CD14-positive monocyte (primary cell): ENCODE results near the gene CYRIA. TPM values are rescaled to one million over a fixed set of nuclear protein-coding genes. Genes with fewer than 3 reads are reported as not detected.
A peak's percentile ranks its signal among the peaks of the same experiment; 100 is the strongest.

Experiments used
- DNase-seq, 3 donors: peaks; one replicate each; pipeline ENCODE4 v3.0.0-alpha.2; 2011 to 2022
- H2AFZ ChIP-seq: 2 replicates; pipeline ENCODE4 v1.6.0; 2012; ENCODE audit warnings: mild to moderate bottlenecking, low read depth, low read length, inconsistent platforms; ENCODE audit not compliant: insufficient read depth, poor library complexity, severe bottlenecking
- H3K27ac ChIP-seq, 2 donors: 1 replicate in 1 of 2; 2 replicates in 1 of 2; pipeline ENCODE4 v1.5.1; 2012 to 2013; ENCODE audit warnings: low read length in 2 of 2, control low read depth in 1 of 2, inconsistent platforms in 1 of 2, low read depth in 1 of 2, mild to moderate bottlenecking in 1 of 2
- H3K27me3 ChIP-seq, 2 donors: one replicate each; pipeline versions ENCODE4 v1.6.0 to v1.6.1; 2011 to 2013; ENCODE audit warnings: low read length in 2 of 2; ENCODE audit not compliant: control insufficient read depth in 2 of 2, insufficient read depth in 2 of 2
- H3K36me3 ChIP-seq, 2 donors: replicated peaks in 1 of 2; 1 replicate in 1 of 2; 2 replicates in 1 of 2; pipeline versions ENCODE4 v1.5.1 to v1.6.1; 2012 to 2013; ENCODE audit warnings: low read length in 2 of 2, control low read depth in 1 of 2, inconsistent platforms in 1 of 2, mild to moderate bottlenecking in 1 of 2; ENCODE audit not compliant: insufficient read depth in 2 of 2, control insufficient read depth in 1 of 2
- H3K4me1 ChIP-seq, 2 donors: 1 replicate in 1 of 2; 2 replicates in 1 of 2; pipeline versions ENCODE4 v1.5.1 to v1.6.1; 2012 to 2013; ENCODE audit warnings: low read length in 2 of 2, control low read depth in 1 of 2, inconsistent platforms in 1 of 2, mild to moderate bottlenecking in 1 of 2, moderate library complexity in 1 of 2; ENCODE audit not compliant: insufficient read depth in 2 of 2, control insufficient read depth in 1 of 2
- H3K4me2 ChIP-seq: replicated peaks from 2 replicates; pipeline ENCODE3; 2012; ENCODE audit warnings: low read length, moderate library complexity, mild to moderate bottlenecking; ENCODE audit not compliant: poor library complexity, severe bottlenecking; ENCODE audit errors: extremely low read depth
- H3K4me3 ChIP-seq, 3 experiments: fragments of 200-600 bp in 1 of 3; sonication (generic) in 1 of 3; replicated peaks in 1 of 3; 1 replicate in 2 of 3; 2 replicates in 1 of 3; pipeline ENCODE4 v1.5.1; 2011 to 2013; ENCODE audit warnings: low read length in 3 of 3, mild to moderate bottlenecking in 3 of 3, control low read depth in 2 of 3, low read depth in 2 of 3, inconsistent platforms in 1 of 3, moderate library complexity in 1 of 3
- H3K79me2 ChIP-seq: 2 replicates; pipeline ENCODE4 v1.6.0; 2012; ENCODE audit warnings: mild to moderate bottlenecking, control low read depth, inconsistent platforms, low read length, moderate library complexity; ENCODE audit not compliant: insufficient read depth
- H3K9ac ChIP-seq: 2 replicates; pipeline ENCODE4 v1.6.0; 2017; ENCODE audit warnings: low read length, mild to moderate bottlenecking; ENCODE audit not compliant: insufficient read depth, poor library complexity, severe bottlenecking
- H3K9me3 ChIP-seq, 2 donors: replicated peaks in 1 of 2; 1 replicate in 1 of 2; 2 replicates in 1 of 2; pipeline versions ENCODE4 v1.5.1 to v1.6.1; 2012 to 2013; ENCODE audit warnings: low read length in 2 of 2, control low read depth in 1 of 2; ENCODE audit not compliant: control insufficient read depth in 1 of 2, insufficient read depth in 1 of 2
- H4K20me1 ChIP-seq: 2 replicates; pipeline ENCODE4 v1.6.0; 2012; ENCODE audit warnings: mild to moderate bottlenecking, low read length, control low read depth, moderate library complexity; ENCODE audit not compliant: insufficient read depth
- H3K27ac Mint-ChIP-seq, 7 donors: one replicate each; pipeline ENCODE4 v1.8.0; 2020; ENCODE audit warnings: mild to moderate bottlenecking in 7 of 7, mixed read lengths in 7 of 7, moderate library complexity in 6 of 7, inconsistent platforms in 2 of 7
- H3K27me3 Mint-ChIP-seq, 3 donors: one replicate each; pipeline ENCODE4 v1.8.0; 2021 to 2022; ENCODE audit warnings: low read depth in 3 of 3, mild to moderate bottlenecking in 3 of 3, mixed read lengths in 3 of 3, moderate library complexity in 3 of 3, inconsistent platforms in 1 of 3
- H3K36me3 Mint-ChIP-seq, 2 donors: one replicate each; pipeline ENCODE4 v1.8.0; 2020; ENCODE audit warnings: mixed read lengths in 2 of 2, inconsistent platforms in 1 of 2, mild to moderate bottlenecking in 1 of 2
- H3K4me1 Mint-ChIP-seq: one replicate; pipeline ENCODE4 v1.8.0; 2020; ENCODE audit warnings: mild to moderate bottlenecking, mixed read lengths
- H3K4me3 Mint-ChIP-seq, 2 donors: one replicate each; pipeline ENCODE4 v1.8.0; 2020; ENCODE audit warnings: mild to moderate bottlenecking in 2 of 2, mixed read lengths in 2 of 2, moderate library complexity in 1 of 2
- H3K9me3 Mint-ChIP-seq, 7 donors: one replicate each; pipeline ENCODE4 v1.8.0; 2020 to 2022; ENCODE audit warnings: mixed read lengths in 7 of 7, mild to moderate bottlenecking in 6 of 7, moderate library complexity in 6 of 7, inconsistent platforms in 2 of 7
- WGBS: methylation state at CpG from one replicate; pipeline ENCODE4 v1.1.5; 2013; ENCODE audit warnings: missing lambda C conversion rate; ENCODE audit not compliant: insufficient coverage; 5-methylcytosine and 5-hydroxymethylcytosine counted together
- intact Hi-C, 2 donors: fragments of 100-400 bp; cut with micrococcal nuclease; formaldehyde crosslinking; loops; one replicate each; pipeline versions ENCODE4 v1.15.0 to v1.15.1; 2023
- polyA plus RNA-seq, 3 donors: library from polyadenylated mRNA; depleted of rRNA in 1 of 3; unstranded in 2 of 3; stranded (reverse) in 1 of 3; fragments of 300-500 nt in 2 of 3; fragments of >200 nt in 1 of 3; fragmentation: Illumina TruSeq in 2 of 3; gene quantifications; 1 replicate in 2 of 3; 2 replicates in 1 of 3; pipeline ENCODE4 v1.2.3, GENCODE V29; 2012 to 2021
- TF ChIP-seq, protein P1 (sequence below): fragments of 200-600 bp; IDR thresholded peaks from one replicate; pipeline ENCODE4 v1.8.0; 2022; ENCODE audit warnings: antibody characterized with exemption, mild to moderate bottlenecking

The CYRIA gene
- polyA plus RNA-seq, 3 donors = 55.9 to 101 (median 72.4) TPM

DNA sequence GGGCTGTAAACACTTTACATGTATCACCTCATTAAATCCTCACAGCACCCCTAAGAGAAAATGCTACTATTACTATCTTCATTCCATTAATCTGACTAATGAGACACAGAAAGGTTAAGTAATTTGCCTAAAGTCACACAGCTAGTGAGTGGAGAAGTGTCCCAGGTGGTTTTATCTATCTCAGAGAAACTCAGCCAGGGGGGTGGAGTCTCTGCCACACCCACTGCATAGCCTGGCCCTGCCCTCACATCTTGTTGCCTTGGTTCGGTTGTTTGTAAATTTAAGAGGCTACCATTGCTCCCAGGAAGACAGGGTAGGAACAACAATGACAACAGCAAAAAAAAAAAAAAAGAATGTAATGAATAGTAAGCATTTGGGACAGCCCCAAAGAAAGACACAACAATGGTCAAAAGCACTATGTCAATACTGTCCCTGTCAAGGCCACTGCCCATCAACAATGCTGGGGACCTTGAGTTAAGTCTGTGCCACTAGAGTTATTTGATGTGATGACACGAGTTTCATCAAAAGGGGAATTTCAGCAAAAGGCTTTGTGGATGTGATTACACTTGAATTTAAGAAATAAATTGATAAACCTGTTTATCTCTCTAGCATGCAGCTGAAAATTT is 17.5 kb downstream of the CYRIA start:
- no peak for DNase-seq
- Histone ChIP-seq H2AFZ (no peak overlapping the region), H3K4me2 (no peak overlapping the region), H4K20me1 (peaks cover 100% of the 10 kb centered on the region), H3K9ac (no peak overlapping the region), H3K27ac (no peak overlapping the region), H3K4me3 (no peak overlapping the region), H3K4me1 (peaks cover 40 to 54% of the 10 kb centered on the region in 2 donors), H3K79me2 (peaks cover 99% of the 10 kb centered on the region), H3K9me3 (no peaks in the 10 kb centered on the region), H3K36me3 (peaks cover 25 to 81% of the 10 kb centered on the region in 2 donors), H3K27me3 (no peaks in the 10 kb centered on the region)
- H3K4me1 Mint-ChIP-seq = peaks cover 67% of the 10 kb centered on the region
- intact Hi-C loops = no loop called here
- no CpG with 5 or more reads among the region's 2 CpGs for WGBS
- H3K9me3 Mint-ChIP-seq = no peaks in the 10 kb centered on the region
- TF ChIP-seq, protein P1, sequence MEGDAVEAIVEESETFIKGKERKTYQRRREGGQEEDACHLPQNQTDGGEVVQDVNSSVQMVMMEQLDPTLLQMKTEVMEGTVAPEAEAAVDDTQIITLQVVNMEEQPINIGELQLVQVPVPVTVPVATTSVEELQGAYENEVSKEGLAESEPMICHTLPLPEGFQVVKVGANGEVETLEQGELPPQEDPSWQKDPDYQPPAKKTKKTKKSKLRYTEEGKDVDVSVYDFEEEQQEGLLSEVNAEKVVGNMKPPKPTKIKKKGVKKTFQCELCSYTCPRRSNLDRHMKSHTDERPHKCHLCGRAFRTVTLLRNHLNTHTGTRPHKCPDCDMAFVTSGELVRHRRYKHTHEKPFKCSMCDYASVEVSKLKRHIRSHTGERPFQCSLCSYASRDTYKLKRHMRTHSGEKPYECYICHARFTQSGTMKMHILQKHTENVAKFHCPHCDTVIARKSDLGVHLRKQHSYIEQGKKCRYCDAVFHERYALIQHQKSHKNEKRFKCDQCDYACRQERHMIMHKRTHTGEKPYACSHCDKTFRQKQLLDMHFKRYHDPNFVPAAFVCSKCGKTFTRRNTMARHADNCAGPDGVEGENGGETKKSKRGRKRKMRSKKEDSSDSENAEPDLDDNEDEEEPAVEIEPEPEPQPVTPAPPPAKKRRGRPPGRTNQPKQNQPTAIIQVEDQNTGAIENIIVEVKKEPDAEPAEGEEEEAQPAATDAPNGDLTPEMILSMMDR = no peak
- H3K4me3 Mint-ChIP-seq = no peak overlapping the region
- H3K27me3 Mint-ChIP-seq = no peaks in the 10 kb centered on the region
- H3K36me3 Mint-ChIP-seq = peaks cover 88% of the 10 kb centered on the region in 2 donors
- H3K27ac Mint-ChIP-seq = peak overlapping the region in 2 of 7 donors; percentile 58 to 71

DNA sequence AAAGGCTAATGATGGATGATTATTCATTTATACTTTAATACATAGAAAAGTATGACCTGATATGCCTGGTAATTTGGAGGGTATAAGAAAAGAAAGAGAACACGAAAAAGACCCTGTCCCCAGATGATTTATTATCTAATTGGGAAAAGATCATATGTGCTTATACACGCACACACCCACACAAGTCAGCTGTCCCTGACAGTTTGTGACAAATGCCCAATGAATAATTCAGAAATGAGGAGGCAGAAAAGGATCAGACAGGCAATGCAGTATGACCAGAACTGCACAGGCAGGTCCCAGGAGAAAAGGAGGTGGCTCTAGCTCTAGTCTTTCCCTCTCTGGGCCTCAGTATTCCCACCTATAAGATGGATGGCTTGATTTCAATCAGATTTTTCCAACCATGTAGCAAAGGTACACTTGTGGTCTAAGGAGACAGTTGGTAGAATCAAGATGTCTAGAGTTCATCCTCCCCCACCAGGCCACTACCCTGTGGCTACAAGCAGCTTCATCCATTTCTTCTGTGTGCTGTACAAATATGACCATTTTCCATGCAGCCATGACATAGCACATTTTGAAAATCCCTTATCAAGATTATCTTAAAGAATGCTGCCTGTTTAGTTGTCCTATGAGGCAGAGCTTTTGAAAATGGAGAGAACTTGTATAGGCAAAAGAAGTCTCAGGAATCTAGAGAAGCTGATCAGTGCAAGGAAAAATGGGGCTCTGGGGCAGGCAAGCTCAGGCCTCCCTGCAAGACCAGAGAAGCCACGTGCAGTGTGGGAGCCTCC is 19.7 kb downstream of the CYRIA start:
- H3K27ac ChIP-seq = no peak overlapping the region
- H3K4me1 Mint-ChIP-seq = peaks cover 64% of the 10 kb centered on the region
- peaks cover 100% of the 10 kb centered on the region for H4K20me1 ChIP-seq
- H3K36me3 ChIP-seq = peaks cover 25 to 78% of the 10 kb centered on the region in 2 donors
- TF ChIP-seq, protein P1 = no peak
- no peaks in the 10 kb centered on the region for H3K27me3 ChIP-seq
- H2AFZ ChIP-seq = no peak overlapping the region
- no CpG with 5 or more reads among the region's 3 CpGs for WGBS
- H3K9me3 ChIP-seq = no peaks in the 10 kb centered on the region
- H3K4me3 Mint-ChIP-seq = no peak overlapping the region
- H3K4me2 ChIP-seq = no peak overlapping the region
- no peak overlapping the region for H3K9ac ChIP-seq
- H3K27ac Mint-ChIP-seq = peak overlapping the region in 1 of 7 donors; percentile 23
- no peak overlapping the region for H3K4me3 ChIP-seq
- peaks cover 0 to 2% (median 0%) of the 10 kb centered on the region in 7 donors for H3K9me3 Mint-ChIP-seq
- H3K4me1 ChIP-seq = peaks cover 36 to 50% of the 10 kb centered on the region in 2 donors
- intact Hi-C loops = no loop called here
- H3K79me2 ChIP-seq = peaks cover 97% of the 10 kb centered on the region
- H3K27me3 Mint-ChIP-seq = no peaks in the 10 kb centered on the region
- no peak for DNase-seq
- H3K36me3 Mint-ChIP-seq = peaks cover 81 to 86% of the 10 kb centered on the region in 2 donors
